HCT116 (cell line): ENCODE data around the gene MARS1. TPM values are rescaled to one million over a fixed set of nuclear protein-coding genes. Genes with fewer than 3 reads are reported as not detected.

Experiments used
- ATAC-seq: fragments of 200-7000 bp; cut with Tn5 transposase; 2 replicates; pipeline ENCODE4 v1.9.1; 2020; ENCODE audit warnings: mild to moderate bottlenecking, moderate library complexity
- BruUV-seq: library from RNA; stranded (reverse); fragments of 400-500 nt; replicated peaks from 2 replicates; lab custom pipeline; 2021; lab: Mats Ljungman, UMichigan
- CTCF ChIA-PET: fragments of 300-600 bp; sonication (Branson Sonifier 250); formaldehyde crosslinking; loops from one replicate; lab custom pipeline; 2021; ENCODE audit warnings: antibody characterized with exemption; lab: Charles Lee
- POLR2A ChIA-PET: fragments of 300-600, 350-600 bp; sonication (Branson Sonifier 250); formaldehyde crosslinking; loops from one replicate; lab custom pipeline; 2021; ENCODE audit warnings: antibody characterized with exemption; lab: Charles Lee
- RAD21 ChIA-PET, 2 experiments: fragments of 300-600 bp; sonication (Branson Sonifier 250); formaldehyde crosslinking; loops; one replicate each; lab custom pipeline; 2023; ENCODE audit warnings: low total read pairs in 2 of 2; ENCODE audit not compliant: uncharacterized antibody in 2 of 2, unreplicated experiment in 2 of 2, low non-redundant PET in 1 of 2; lab: Charles Lee
- DNase-seq: peaks from one replicate; pipeline ENCODE4 v3.0.0-alpha.2; 2010; ENCODE audit warnings: low read depth, low spot score
- H2AFZ ChIP-seq: fragments of 200-600 bp; shearing (Covaris generic), sonication (generic); 2 replicates; pipeline ENCODE4 v1.6.1; 2017; ENCODE audit warnings: low read depth, mixed run types, mixed read lengths, antibody characterized with exemption, low read length; ENCODE audit not compliant: poor library complexity, severe bottlenecking
- H3K27ac ChIP-seq: 2 replicates; pipeline ENCODE4 v1.5.1; 2012; ENCODE audit warnings: low read depth, low read length
- H3K27me3 ChIP-seq: fragments of 200-600 bp; sonication (generic); 2 replicates; pipeline ENCODE4 v1.6.1; 2016; ENCODE audit warnings: mixed run types, low read length, mixed read lengths; ENCODE audit not compliant: insufficient read depth
- H3K36me3 ChIP-seq, 2 experiments: fragments of 200-500 bp in 1 of 2; fragments of 200-600 bp in 1 of 2; sonication (Bioruptor generic) in 1 of 2; sonication (generic) in 1 of 2; 2 replicates each; pipeline versions ENCODE4 v1.5.1 to v1.6.1; 2014 to 2016; ENCODE audit warnings: low read length in 2 of 2, inconsistent platforms in 1 of 2, mixed read lengths in 1 of 2, mixed run types in 1 of 2; ENCODE audit not compliant: insufficient read depth in 2 of 2, control insufficient read depth in 1 of 2
- H3K4me1 ChIP-seq, 2 experiments: fragments of 200-600 bp in 1 of 2; sonication (generic) in 1 of 2; 2 replicates each; pipeline versions ENCODE4 v1.5.1 to v1.6.1; 2012 to 2017; ENCODE audit warnings: low read length in 2 of 2, inconsistent platforms in 1 of 2, mild to moderate bottlenecking in 1 of 2, mixed read lengths in 1 of 2, mixed run types in 1 of 2, moderate library complexity in 1 of 2; ENCODE audit not compliant: insufficient read depth in 2 of 2, control insufficient read depth in 1 of 2
- H3K4me2 ChIP-seq: fragments of 200-600 bp; sonication (generic); 2 replicates; pipeline ENCODE4 v1.6.1; 2017; ENCODE audit warnings: mixed run types, low read length, mixed read lengths
- H3K4me3 ChIP-seq, 2 experiments: fragments of 200-600 bp in 1 of 2; sonication (generic) in 1 of 2; replicated peaks in 1 of 2; 2 replicates each; pipeline ENCODE4 v1.5.1; 2011 to 2016; ENCODE audit warnings: low read length in 2 of 2, control low read depth in 1 of 2, low read depth in 1 of 2, mild to moderate bottlenecking in 1 of 2, mixed read lengths in 1 of 2, mixed run types in 1 of 2
- H3K79me2 ChIP-seq: fragments of 200-600 bp; sonication (generic); 2 replicates; pipeline ENCODE4 v1.6.1; 2017; ENCODE audit warnings: mild to moderate bottlenecking, mixed run types, low read length, moderate library complexity, mixed read lengths; ENCODE audit not compliant: insufficient read depth
- H3K9ac ChIP-seq: fragments of 200-600 bp; sonication (generic); 2 replicates; pipeline ENCODE4 v1.6.1; 2016; ENCODE audit warnings: low read length, mixed read lengths
- H3K9me2 ChIP-seq: fragments of 200-600 bp; sonication (generic), shearing (Covaris generic); 2 replicates; pipeline ENCODE4 v1.6.1; 2017; ENCODE audit warnings: mixed run types, mild to moderate bottlenecking, moderate library complexity; ENCODE audit not compliant: insufficient read depth
- H3K9me3 ChIP-seq, 2 experiments: fragments of 200-500 bp in 1 of 2; fragments of 200-600 bp in 1 of 2; sonication (Bioruptor generic) in 1 of 2; sonication (generic) in 1 of 2; 2 replicates each; pipeline ENCODE4 v1.6.1; 2014 to 2017; ENCODE audit warnings: low read length in 2 of 2, mixed read lengths in 2 of 2, inconsistent platforms in 1 of 2, low read depth in 1 of 2, mild to moderate bottlenecking in 1 of 2, mixed run types in 1 of 2, moderate library complexity in 1 of 2; ENCODE audit not compliant: control insufficient read depth in 1 of 2, insufficient read depth in 1 of 2
- H4K20me1 ChIP-seq: fragments of 200-600 bp; sonication (generic), shearing (Covaris generic); 2 replicates; pipeline ENCODE4 v1.6.1; 2017; ENCODE audit warnings: mixed run types, mild to moderate bottlenecking, moderate library complexity; ENCODE audit not compliant: insufficient read depth
- CBX3 ChIP-seq: IDR thresholded peaks from 2 replicates; pipeline ENCODE4 v1.6.1; 2012; ENCODE audit warnings: low read depth
- CTCF ChIP-seq, 3 experiments: fragments of 200-600 bp in 1 of 3; sonication (generic) in 1 of 3; IDR thresholded peaks in 2 of 3; conservative IDR thresholded peaks in 1 of 3; 2 replicates each; pipeline ENCODE4 v1.5.1; 2012 to 2017; ENCODE audit warnings: low read depth in 2 of 3, low read length in 2 of 3, antibody characterized with exemption in 1 of 3, borderline replicate concordance in 1 of 3, control low read depth in 1 of 3, mild to moderate bottlenecking in 1 of 3, mixed read lengths in 1 of 3, mixed run types in 1 of 3, moderate library complexity in 1 of 3; ENCODE audit not compliant: insufficient read depth in 1 of 3
- EGR1 ChIP-seq: IDR thresholded peaks from 2 replicates; pipeline ENCODE4 v1.6.1; 2012; ENCODE audit warnings: low read depth
- EZH2 ChIP-seq: fragments of 200-600 bp; sonication (generic); IDR thresholded peaks from 2 replicates; pipeline ENCODE4 v1.6.1; 2017; ENCODE audit warnings: antibody characterized with exemption, mixed run types
- FOSL1 ChIP-seq: IDR thresholded peaks from 2 replicates; pipeline ENCODE4 v1.6.1; 2012; ENCODE audit warnings: low read depth
- JUND ChIP-seq: IDR thresholded peaks from 2 replicates; pipeline ENCODE4 v1.6.1; 2012
- MAX ChIP-seq: IDR thresholded peaks from 2 replicates; pipeline ENCODE4 v1.6.1; 2012
- POLR2A ChIP-seq: IDR thresholded peaks from 2 replicates; pipeline ENCODE4 v1.7.0; 2011; ENCODE audit warnings: borderline replicate concordance; ENCODE audit not compliant: insufficient read depth, insufficient read length; ENCODE audit errors: extremely low read depth
- RAD21 ChIP-seq: IDR thresholded peaks from 2 replicates; pipeline ENCODE4 v1.6.1; 2012; ENCODE audit warnings: low read depth, mild to moderate bottlenecking
- SIN3A ChIP-seq: IDR thresholded peaks from 2 replicates; pipeline ENCODE4 v1.6.1; 2012; ENCODE audit warnings: low read depth
- SRF ChIP-seq: IDR thresholded peaks from 2 replicates; pipeline ENCODE4 v1.6.1; 2012; ENCODE audit warnings: low read depth
- YY1 ChIP-seq: IDR thresholded peaks from 2 replicates; pipeline ENCODE4 v1.6.1; 2011; ENCODE audit warnings: low read length, low read depth, moderate library complexity, mild to moderate bottlenecking; ENCODE audit not compliant: insufficient replicate concordance; ENCODE audit errors: extremely low read depth
- ZFX ChIP-seq: fragments of 450-650 bp; IDR thresholded peaks from 2 replicates; pipeline ENCODE4 v1.6.1; 2017
- intact Hi-C: fragments of 100-400 bp; cut with micrococcal nuclease; formaldehyde crosslinking; loops from 2 replicates; pipeline ENCODE4 v1.10.0; 2022
- total RNA-seq: library from RNA; stranded (reverse); gene quantifications from one replicate; pipeline ENCODE4 v1.2.1, GENCODE V29; 2021; ENCODE audit not compliant: unreplicated experiment
- TF ChIP-seq, protein P1 (sequence below): IDR thresholded peaks from 2 replicates; pipeline ENCODE4 v1.6.1; 2012; ENCODE audit warnings: low read depth

Gene MARS1
- total RNA-seq, 1 experiment from 2014 or later: 344 TPM

DNA sequence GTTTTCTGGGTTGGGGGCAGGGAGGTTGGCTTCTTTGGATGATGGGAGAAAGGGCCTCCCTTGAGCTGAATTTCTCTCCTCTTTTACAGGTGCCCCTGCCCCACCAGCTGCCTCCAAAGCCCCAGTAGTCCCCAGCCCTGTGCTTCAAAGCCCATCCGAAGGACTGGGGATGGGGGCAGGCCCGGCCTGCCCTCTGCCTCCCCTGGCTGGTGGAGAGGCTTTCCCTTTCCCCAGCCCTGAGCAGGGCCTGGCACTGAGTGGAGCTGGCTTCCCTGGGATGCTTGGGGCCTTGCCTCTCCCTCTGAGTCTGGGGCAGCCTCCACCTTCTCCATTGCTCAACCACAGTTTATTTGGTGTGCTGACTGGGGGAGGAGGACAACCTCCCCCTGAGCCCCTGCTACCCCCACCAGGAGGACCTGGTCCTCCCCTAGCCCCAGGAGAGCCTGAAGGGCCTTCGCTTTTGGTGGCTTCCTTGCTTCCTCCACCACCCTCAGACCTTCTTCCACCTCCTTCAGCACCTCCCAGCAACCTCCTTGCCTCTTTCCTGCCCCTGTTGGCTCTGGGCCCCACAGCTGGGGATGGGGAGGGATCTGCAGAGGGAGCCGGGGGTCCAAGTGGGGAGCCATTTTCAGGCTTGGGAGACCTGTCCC, 38.7 kb downstream of the MARS1 start:
- Histone ChIP-seq H3K9ac (no peak overlapping the region), H3K4me2 (no peak overlapping the region), H3K36me3 (peaks cover 30 to 38% of the 10 kb centered on the region in 2 experiments), H3K27ac (no peak overlapping the region), H3K4me1 (peaks cover 12 to 26% of the 10 kb centered on the region in 2 experiments; a peak in 3 of 4 replicates), H3K9me3 (no peaks in the 10 kb centered on the region), H2AFZ (no peak overlapping the region), H3K79me2 (peaks cover 25% of the 10 kb centered on the region), H3K27me3 (no peaks in the 10 kb centered on the region), H4K20me1 (no peaks in the 10 kb centered on the region), H3K9me2 (no peaks in the 10 kb centered on the region), H3K4me3 (no peak overlapping the region)
- ATAC-seq (no peak), DNase-seq (no peak)
- CTCF ChIA-PET: no interaction called here
- POLR2A ChIA-PET: no interaction called here
- TF ChIP-seq SIN3A: no peak
- TF ChIP-seq CBX3: no peak
- BruUV-seq: no TSS peak
- RAD21 ChIA-PET: no interaction called here
- intact Hi-C loops: no loop called here

- H2AFZ ChIP-seq: no peak overlapping the region
- ChIA-PET POLR2A (no interaction called here), CTCF (no interaction called here), RAD21 (no interaction called here)
- peaks cover 31 to 41% of the 10 kb centered on the region in 2 experiments for H3K36me3 ChIP-seq
- H3K4me2 ChIP-seq: no peak overlapping the region
- intact Hi-C loops: no loop called here
- no peak overlapping the region for H3K27ac ChIP-seq
- no peak overlapping the region for H3K9ac ChIP-seq
- peaks cover 10 to 20% of the 10 kb centered on the region in 2 experiments; a peak in 3 of 4 replicates for H3K4me1 ChIP-seq
- ATAC-seq (no peak), DNase-seq (no peak)
- H3K9me3 ChIP-seq: no peaks in the 10 kb centered on the region
- H3K9me2 ChIP-seq: no peaks in the 10 kb centered on the region
- no peaks in the 10 kb centered on the region for H3K27me3 ChIP-seq
- H3K4me3 ChIP-seq: no peak overlapping the region
- no TSS peak for BruUV-seq
- H4K20me1 ChIP-seq: no peaks in the 10 kb centered on the region
- peaks cover 25% of the 10 kb centered on the region for H3K79me2 ChIP-seq
- TF ChIP-seq SIN3A: no peak
- TF ChIP-seq ZFX: no peak
- TF ChIP-seq YY1: no peak
- no peak for TF ChIP-seq CTCF (IDR thresholded peaks at IDR 0.05 in 2 of 3, conservative IDR thresholded peaks at IDR 0.05 in 1 of 3; ENCODE audit: borderline replicate concordance in 1 of 3, insufficient read depth in 1 of 3, low read depth in 2 of 3, low read length in 2 of 3)
- TF ChIP-seq MAX: no peak
- TF ChIP-seq CBX3: no peak
- TF ChIP-seq POLR2A: no peak
- no peak for TF ChIP-seq RAD21
- TF ChIP-seq EGR1: no peak
- no peak for TF ChIP-seq JUND
- TF ChIP-seq FOSL1: no peak
- TF ChIP-seq EZH2: no peak
- TF ChIP-seq, protein P1, sequence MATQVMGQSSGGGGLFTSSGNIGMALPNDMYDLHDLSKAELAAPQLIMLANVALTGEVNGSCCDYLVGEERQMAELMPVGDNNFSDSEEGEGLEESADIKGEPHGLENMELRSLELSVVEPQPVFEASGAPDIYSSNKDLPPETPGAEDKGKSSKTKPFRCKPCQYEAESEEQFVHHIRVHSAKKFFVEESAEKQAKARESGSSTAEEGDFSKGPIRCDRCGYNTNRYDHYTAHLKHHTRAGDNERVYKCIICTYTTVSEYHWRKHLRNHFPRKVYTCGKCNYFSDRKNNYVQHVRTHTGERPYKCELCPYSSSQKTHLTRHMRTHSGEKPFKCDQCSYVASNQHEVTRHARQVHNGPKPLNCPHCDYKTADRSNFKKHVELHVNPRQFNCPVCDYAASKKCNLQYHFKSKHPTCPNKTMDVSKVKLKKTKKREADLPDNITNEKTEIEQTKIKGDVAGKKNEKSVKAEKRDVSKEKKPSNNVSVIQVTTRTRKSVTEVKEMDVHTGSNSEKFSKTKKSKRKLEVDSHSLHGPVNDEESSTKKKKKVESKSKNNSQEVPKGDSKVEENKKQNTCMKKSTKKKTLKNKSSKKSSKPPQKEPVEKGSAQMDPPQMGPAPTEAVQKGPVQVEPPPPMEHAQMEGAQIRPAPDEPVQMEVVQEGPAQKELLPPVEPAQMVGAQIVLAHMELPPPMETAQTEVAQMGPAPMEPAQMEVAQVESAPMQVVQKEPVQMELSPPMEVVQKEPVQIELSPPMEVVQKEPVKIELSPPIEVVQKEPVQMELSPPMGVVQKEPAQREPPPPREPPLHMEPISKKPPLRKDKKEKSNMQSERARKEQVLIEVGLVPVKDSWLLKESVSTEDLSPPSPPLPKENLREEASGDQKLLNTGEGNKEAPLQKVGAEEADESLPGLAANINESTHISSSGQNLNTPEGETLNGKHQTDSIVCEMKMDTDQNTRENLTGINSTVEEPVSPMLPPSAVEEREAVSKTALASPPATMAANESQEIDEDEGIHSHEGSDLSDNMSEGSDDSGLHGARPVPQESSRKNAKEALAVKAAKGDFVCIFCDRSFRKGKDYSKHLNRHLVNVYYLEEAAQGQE: no peak
- no peak for TF ChIP-seq SRF
Observed at GRCh38 chr12:57527184-57527583, 39.3 kb downstream of the MARS1 start.
